Tibial artery (tissue), 4 donors: ENCODE measurements around the gene MRPS18A.
A peak's percentile ranks its signal among the peaks of the same experiment; 100 is the strongest.
"Not testable (repeated sequence)": the region's sequence is repeated elsewhere in the genome, so short reads cannot be mapped to it uniquely, and the experiment has no call there.

Experiments used
- DNase-seq, 2 donors: peaks; one replicate each; pipeline ENCODE4 v3.0.0-alpha.2; 2019
- H3K27ac ChIP-seq, 2 donors: fragments of 200-600 bp; sonication (generic) in 1 of 2; 1 replicate in 1 of 2; 2 replicates in 1 of 2; pipeline ENCODE4 v1.5.1; 2018 to 2019; ENCODE audit warnings: mild to moderate bottlenecking in 1 of 2
- H3K27me3 ChIP-seq, 2 donors: fragments of 200-600 bp; sonication (generic) in 1 of 2; one replicate each; pipeline versions ENCODE4 v1.5.1 to v1.6.0; 2016 to 2019
- H3K36me3 ChIP-seq, 3 donors: fragments of 200-600 bp; sonication (generic) in 2 of 3; one replicate each; pipeline ENCODE4 v1.5.1; 2016 to 2019; ENCODE audit warnings: mild to moderate bottlenecking in 2 of 3
- H3K4me1 ChIP-seq, 4 donors: fragments of 200-600 bp; sonication (generic) in 2 of 4; 1 replicate in 3 of 4; 2 replicates in 1 of 4; pipeline ENCODE4 v1.5.1; 2016 to 2019
- H3K4me3 ChIP-seq, 2 donors: fragments of 200-600 bp; sonication (generic) in 1 of 2; 1 replicate in 1 of 2; 2 replicates in 1 of 2; pipeline ENCODE4 v1.5.1; 2018 to 2019; ENCODE audit warnings: mild to moderate bottlenecking in 2 of 2
- H3K9me3 ChIP-seq, 3 donors: fragments of 200-600 bp; sonication (generic) in 1 of 3; one replicate each; pipeline ENCODE4 v1.5.1; 2016 to 2019
- CTCF ChIP-seq, 2 experiments: fragments of 200-600 bp in 1 of 2; fragments of 450-650 bp in 1 of 2; IDR thresholded peaks; one replicate each; pipeline ENCODE4 v1.5.1; 2017 to 2019; ENCODE audit warnings: antibody characterized with exemption in 2 of 2, mild to moderate bottlenecking in 1 of 2, moderate library complexity in 1 of 2
- intact Hi-C: fragments of 100-400 bp; cut with DNase I; formaldehyde crosslinking; loops from one replicate; pipeline ENCODE4 v1.15.0; 2023; ENCODE audit warnings: low total_unique reads

Gene MRPS18A

GRCh38 chr6:43639984-43640800 lies 47.4 kb downstream of the MRPS18A start:
- peaks cover 18 to 52% (median 42%) of the 10 kb centered on the region in 3 donors for H3K36me3 ChIP-seq
- intact Hi-C loops = no loop called here
- no peak overlapping the region for H3K27ac ChIP-seq
- no peak overlapping the region for H3K4me3 ChIP-seq
- TF ChIP-seq CTCF (IDR thresholded peaks at IDR 0.05) = no peak
- H3K27me3 ChIP-seq = no peaks in the 10 kb centered on the region
- no peak for DNase-seq
- no peaks in the 10 kb centered on the region for H3K9me3 ChIP-seq
- H3K4me1 ChIP-seq = peaks cover 0 to 43% (median 32%) of the 10 kb centered on the region in 4 donors

- Histone ChIP-seq H3K4me1 (peaks cover 0 to 40% (median 30%) of the 10 kb centered on the region in 4 donors), H3K27ac (peak overlapping the region; percentile 86), H3K36me3 (peaks cover 13 to 35% (median 34%) of the 10 kb centered on the region in 3 donors), H3K27me3 (no peaks in the 10 kb centered on the region), H3K4me3 (peak overlapping the region; percentile 78 to 80), H3K9me3 (no peaks in the 10 kb centered on the region)
- no peak for DNase-seq
- intact Hi-C loops = no loop called here
- TF ChIP-seq CTCF (IDR thresholded peaks at IDR 0.05) = no peak
Measured at GRCh38 chr6:43636308-43636659, 51.3 kb downstream of the MRPS18A start.

- H3K9me3 ChIP-seq = no peaks in the 10 kb centered on the region
- H3K4me1 ChIP-seq = peaks cover 0 to 40% (median 30%) of the 10 kb centered on the region in 4 donors
- H3K36me3 ChIP-seq = peaks cover 12 to 30% (median 28%) of the 10 kb centered on the region in 3 donors
- peak; percentile 79 to 84 for DNase-seq
- H3K27ac ChIP-seq = peak within 1 kb of the TSS; percentile 86
- intact Hi-C loops = no loop called here
- H3K4me3 ChIP-seq = peak within 1 kb of the TSS; percentile 78 to 80
- no peaks in the 10 kb centered on the region for H3K27me3 ChIP-seq
- no peak for TF ChIP-seq CTCF (IDR thresholded peaks at IDR 0.05)
Measured at GRCh38 chr6:43635387-43636307, 51.9 kb downstream of the MRPS18A start, which contains the start of gene MAD2L1BP. TSS of gene MAD2L1BP (plus strand) at chr6:43635840. CDS start at chr6:43635876, 36 bp downstream.

- no peaks in the 10 kb centered on the region for H3K27me3 ChIP-seq
- H3K4me1 ChIP-seq = peaks cover 0 to 47% (median 33%) of the 10 kb centered on the region in 4 donors
- no peak for TF ChIP-seq CTCF (IDR thresholded peaks at IDR 0.05)
- peaks cover 6 to 22% (median 20%) of the 10 kb centered on the region in 3 donors for H3K36me3 ChIP-seq
- no peak overlapping the region for H3K4me3 ChIP-seq
- no peak for DNase-seq
- intact Hi-C loops = loop anchor here (5.0 kb wide), 1 partner anchor 67 kb away; no protein-coding TSS in a partner anchor
- H3K27ac ChIP-seq = peak overlapping the region; percentile 86
- no peaks in the 10 kb centered on the region for H3K9me3 ChIP-seq
Measured at GRCh38 chr6:43634702-43635303, 52.8 kb downstream of the MRPS18A start.

GRCh38 chr6:43633002-43633401 lies 54.6 kb downstream of the MRPS18A start:
- DNase-seq, H3K9me3 ChIP-seq, H3K27me3 ChIP-seq, H3K36me3 ChIP-seq, H3K27ac ChIP-seq, H3K4me3 ChIP-seq: not testable (repeated sequence)
- intact Hi-C loops = loop anchor here (5.0 kb wide), 1 partner anchor 69 kb away; no protein-coding TSS in a partner anchor
- peaks cover 0 to 32% (median 27%) of the 10 kb centered on the region in 4 donors for H3K4me1 ChIP-seq
